Measurements from ENCODE around the gene SEMA4G.

GRCh38 chr10:100934084-100934659, 35.1 kb upstream of the SEMA4G start:
- TF ChIP-seq CTCF (IDR thresholded peaks at IDR 0.05; ENCODE audit: insufficient read depth, low read length, poor library complexity, severe bottlenecking) (peak; percentile 43), EZH2phosphoT487 (conservative IDR thresholded peaks at IDR 0.05; ENCODE audit: low read length) (no peak)
